Kidney (tissue), 14 donors: Measurements from ENCODE around the gene ARMS2. TPM values are rescaled to one million over a fixed set of nuclear protein-coding genes. Genes with fewer than 3 reads are reported as not detected.

Experiments used
- DNase-seq, 5 donors: peaks; one replicate each; pipeline ENCODE4 v3.0.0-alpha.2; 2013 to 2020
- FAIRE-seq: peaks from 2 replicates; lab custom pipeline; 2012; peaks lifted over from hg19 to GRCh38; lab: Jason Lieb, UNC
- H3K27ac ChIP-seq, 2 donors: one replicate each; pipeline ENCODE4 v1.7.0; 2013; ENCODE audit warnings: low read depth in 2 of 2, low read length in 2 of 2, inconsistent platforms in 1 of 2
- H3K27me3 ChIP-seq: one replicate; pipeline ENCODE4 v1.7.1; 2013; ENCODE audit warnings: low read length, inconsistent platforms; ENCODE audit not compliant: control insufficient read depth, insufficient read depth
- H3K36me3 ChIP-seq, 3 donors: one replicate each; pipeline versions ENCODE4 v1.7.0 to v1.7.1; 2013; ENCODE audit warnings: low read length in 3 of 3, control low read depth in 1 of 3, inconsistent platforms in 1 of 3; ENCODE audit not compliant: insufficient read depth in 3 of 3, control insufficient read depth in 2 of 3
- H3K4me1 ChIP-seq, 3 donors: one replicate each; pipeline versions ENCODE4 v1.7.0 to v1.7.1; 2013; ENCODE audit warnings: low read length in 3 of 3, inconsistent platforms in 1 of 3, low read depth in 1 of 3; ENCODE audit not compliant: control insufficient read depth in 2 of 3, insufficient read depth in 2 of 3
- H3K4me3 ChIP-seq, 3 donors: one replicate each; pipeline versions ENCODE4 v1.7.0 to v1.8.1; 2013; ENCODE audit warnings: low read length in 3 of 3, control low read depth in 1 of 3, inconsistent platforms in 1 of 3
- H3K9ac ChIP-seq, 3 donors: one replicate each; pipeline versions ENCODE4 v1.7.0 to v1.7.1; 2013; ENCODE audit warnings: low read length in 3 of 3, control low read depth in 1 of 3, inconsistent platforms in 1 of 3
- H3K9me3 ChIP-seq, 3 donors: one replicate each; pipeline versions ENCODE4 v1.7.0 to v1.7.1; 2013; ENCODE audit warnings: low read length in 3 of 3, control low read depth in 1 of 3, inconsistent platforms in 1 of 3; ENCODE audit not compliant: control insufficient read depth in 2 of 3, insufficient read depth in 1 of 3
- intact Hi-C: fragments of 100-400 bp; cut with DNase I; formaldehyde crosslinking; loops from one replicate; pipeline ENCODE4 v1.11.1; 2022
- polyA plus RNA-seq: library from polyadenylated mRNA; stranded (reverse); fragments of 350-450 nt; fragmentation: Illumina TruSeq; extraction: RNeasy Lipid Tissue Mini Kit (QIAGEN cat#74804); gene quantifications from one replicate; pipeline ENCODE4 v1.2.3, GENCODE V29; 2014; ENCODE audit warnings: low read depth, low replicate concordance; ENCODE audit not compliant: insufficient read depth
- total RNA-seq: library from RNA; stranded (reverse); fragmentation: NEBNext Ultra II Directional; extraction: Animal tissue kit (Norgen Biotek cat#: 25700); gene quantifications from one replicate; pipeline ENCODE4 v1.2.1, GENCODE V29; 2021
- TF ChIP-seq, protein P1 (sequence below): IDR thresholded peaks from 3 replicates; pipeline ENCODE4 v1.5.1; 2012; ENCODE audit warnings: mild to moderate bottlenecking, moderate library complexity, borderline replicate concordance; ENCODE audit not compliant: insufficient read depth; ENCODE audit errors: extremely low read depth
- donor health status: control.
- donor health status: control.
- donor health status: control.
- donor health status: control.
- donor health status: control.
- donor health status: DM: yes; HTN: yes; CAD: no.
- donor health status: Normal renal cell carcinoma (clear cell type).

The ARMS2 gene
- total and polyA plus RNA-seq, 2 donors from 2014 or later, result not detected

- DNase-seq, result peak in 1 of 5 donors; percentile 83
- Histone ChIP-seq H3K27ac (no peak overlapping the region), H3K4me1 (peaks cover 0 to 15% (median 4%) of the 10 kb centered on the region in 3 donors), H3K27me3 (no peaks in the 10 kb centered on the region), H3K4me3 (peak overlapping the region in 1 of 3 donors; percentile 5), H3K9ac (no peak overlapping the region), H3K36me3 (no peaks in the 10 kb centered on the region), H3K9me3 (no peaks in the 10 kb centered on the region)
- TF ChIP-seq, protein P1, sequence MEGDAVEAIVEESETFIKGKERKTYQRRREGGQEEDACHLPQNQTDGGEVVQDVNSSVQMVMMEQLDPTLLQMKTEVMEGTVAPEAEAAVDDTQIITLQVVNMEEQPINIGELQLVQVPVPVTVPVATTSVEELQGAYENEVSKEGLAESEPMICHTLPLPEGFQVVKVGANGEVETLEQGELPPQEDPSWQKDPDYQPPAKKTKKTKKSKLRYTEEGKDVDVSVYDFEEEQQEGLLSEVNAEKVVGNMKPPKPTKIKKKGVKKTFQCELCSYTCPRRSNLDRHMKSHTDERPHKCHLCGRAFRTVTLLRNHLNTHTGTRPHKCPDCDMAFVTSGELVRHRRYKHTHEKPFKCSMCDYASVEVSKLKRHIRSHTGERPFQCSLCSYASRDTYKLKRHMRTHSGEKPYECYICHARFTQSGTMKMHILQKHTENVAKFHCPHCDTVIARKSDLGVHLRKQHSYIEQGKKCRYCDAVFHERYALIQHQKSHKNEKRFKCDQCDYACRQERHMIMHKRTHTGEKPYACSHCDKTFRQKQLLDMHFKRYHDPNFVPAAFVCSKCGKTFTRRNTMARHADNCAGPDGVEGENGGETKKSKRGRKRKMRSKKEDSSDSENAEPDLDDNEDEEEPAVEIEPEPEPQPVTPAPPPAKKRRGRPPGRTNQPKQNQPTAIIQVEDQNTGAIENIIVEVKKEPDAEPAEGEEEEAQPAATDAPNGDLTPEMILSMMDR, result no peak
- FAIRE-seq, result no peak
- intact Hi-C loops, result no loop called here
Measured at GRCh38 chr10:122475100-122475499, 20.6 kb downstream of the ARMS2 start.

GRCh38 chr10:122475591-122476332 is 21.3 kb downstream of the ARMS2 start:
- Histone ChIP-seq H3K9me3 (no peaks in the 10 kb centered on the region), H3K9ac (no peak overlapping the region), H3K27me3 (no peaks in the 10 kb centered on the region), H3K4me3 (peak overlapping the region in 1 of 3 donors; percentile 18), H3K36me3 (no peaks in the 10 kb centered on the region), H3K4me1 (peaks cover 0 to 15% (median 4%) of the 10 kb centered on the region in 3 donors), H3K27ac (no peak overlapping the region)
- TF ChIP-seq, protein P1, result no peak
- DNase-seq (peak in 3 of 5 donors; percentile 61 to 76 (median 75)), FAIRE-seq (no peak)
- intact Hi-C loops, result no loop called here

- DNase-seq, result no peak
- intact Hi-C loops, result no loop called here
- TF ChIP-seq, protein P1, result no peak
- Histone ChIP-seq H3K27ac (no peak overlapping the region), H3K27me3 (no peaks in the 10 kb centered on the region), H3K9me3 (no peaks in the 10 kb centered on the region), H3K36me3 (no peaks in the 10 kb centered on the region), H3K4me1 (peaks cover 0 to 15% (median 4%) of the 10 kb centered on the region in 3 donors), H3K9ac (no peak overlapping the region), H3K4me3 (peak overlapping the region in 1 of 3 donors; percentile 18)
- FAIRE-seq, result no peak
Measured at GRCh38 chr10:122476333-122476695, 21.9 kb downstream of the ARMS2 start.
